Endothelial cell of umbilical vein (primary cell): ENCODE data around the gene TSPAN18. TPM values are rescaled to one million over a fixed set of nuclear protein-coding genes. Genes with fewer than 3 reads are reported as not detected.

Source experiments
- BruUV-seq: library from RNA; stranded (reverse); fragments of 400-500 nt; replicated peaks from 2 replicates; lab custom pipeline; 2021; lab: Mats Ljungman, UMichigan
- CTCF ChIA-PET: fragments of 300-600, 350-600 bp; sonication (Branson Sonifier 250); formaldehyde crosslinking; loops from one replicate; lab custom pipeline; 2021; ENCODE audit warnings: antibody characterized with exemption, inconsistent platforms; lab: Charles Lee
- POLR2A ChIA-PET: fragments of 300-600, 350-600 bp; sonication (Branson Sonifier 250); formaldehyde crosslinking; loops from one replicate; lab custom pipeline; 2021; ENCODE audit warnings: antibody characterized with exemption, inconsistent platforms; lab: Charles Lee
- DNase-seq: peaks from one replicate; pipeline ENCODE4 v3.0.0-alpha.2; 2011; ENCODE audit warnings: low read depth, low spot score
- FAIRE-seq: peaks from 2 replicates; lab custom pipeline; 2011; peaks lifted over from hg19 to GRCh38; lab: Jason Lieb, UNC
- H2AFZ ChIP-seq: 2 replicates; pipeline ENCODE4 v1.6.0; 2012; ENCODE audit warnings: low read depth, low read length, control low read depth, inconsistent platforms
- H3K27ac ChIP-seq: 2 replicates; pipeline ENCODE4 v1.5.1; 2011; ENCODE audit warnings: low read depth, mild to moderate bottlenecking, control low read depth, low read length, moderate library complexity; ENCODE audit not compliant: insufficient read depth
- H3K27me3 ChIP-seq, 2 experiments: 2 replicates each; pipeline versions ENCODE4 v1.6.0 to v1.6.1; 2011; ENCODE audit warnings: low read length in 2 of 2, mixed read lengths in 1 of 2; ENCODE audit not compliant: control insufficient read depth in 2 of 2, insufficient read depth in 2 of 2
- H3K36me3 ChIP-seq, 2 experiments: 2 replicates in 1 of 2; 3 replicates in 1 of 2; pipeline ENCODE4 v1.5.1; 2011; ENCODE audit warnings: low read length in 2 of 2, mild to moderate bottlenecking in 1 of 2, moderate library complexity in 1 of 2; ENCODE audit not compliant: control insufficient read depth in 2 of 2, insufficient read depth in 2 of 2; ENCODE audit errors: extremely low read depth in 1 of 2
- H3K4me1 ChIP-seq: 3 replicates; pipeline ENCODE4 v1.5.1; 2011; ENCODE audit warnings: mild to moderate bottlenecking, low read length; ENCODE audit not compliant: control insufficient read depth, insufficient read depth; ENCODE audit errors: extremely low read depth
- H3K4me2 ChIP-seq: 2 replicates; pipeline ENCODE4 v1.6.1; 2011; ENCODE audit warnings: low read length, control low read depth, mixed read lengths; ENCODE audit not compliant: insufficient read depth
- H3K4me3 ChIP-seq, 3 experiments: fragments of 200-600 bp in 1 of 3; sonication (generic), shearing (Covaris generic) in 1 of 3; replicated peaks in 1 of 3; 2 replicates each; pipeline ENCODE4 v1.5.1; 2011 to 2016; ENCODE audit warnings: control low read depth in 3 of 3, low read length in 3 of 3, mild to moderate bottlenecking in 2 of 3, inconsistent platforms in 1 of 3, low read depth in 1 of 3, moderate library complexity in 1 of 3; ENCODE audit not compliant: insufficient read depth in 1 of 3
- H3K79me2 ChIP-seq: 2 replicates; pipeline ENCODE4 v1.6.0; 2012; ENCODE audit warnings: low read length, inconsistent platforms; ENCODE audit not compliant: control insufficient read depth, insufficient read depth
- H3K9ac ChIP-seq: replicated peaks from 2 replicates; pipeline ENCODE3; 2011; ENCODE audit warnings: low read length, control low read depth; ENCODE audit not compliant: insufficient read depth; ENCODE audit errors: extremely low read depth
- H3K9me1 ChIP-seq: replicated peaks from 3 replicates; pipeline ENCODE4 v1.6.0; 2011; ENCODE audit warnings: mild to moderate bottlenecking, low read length; ENCODE audit not compliant: control insufficient read depth, insufficient read depth; ENCODE audit errors: extremely low read depth
- H3K9me3 ChIP-seq: replicated peaks from 2 replicates; pipeline ENCODE4 v1.5.1; 2012; ENCODE audit warnings: low read length, inconsistent platforms; ENCODE audit not compliant: control insufficient read depth, insufficient read depth
- H4K20me1 ChIP-seq: replicated peaks from 2 replicates; pipeline ENCODE3; 2011; ENCODE audit warnings: mild to moderate bottlenecking, low read length; ENCODE audit not compliant: control insufficient read depth, insufficient read depth; ENCODE audit errors: extremely low read depth
- EZH2 ChIP-seq: IDR thresholded peaks from 2 replicates; pipeline ENCODE4 v1.6.1; 2012; ENCODE audit warnings: borderline replicate concordance, low read depth, mild to moderate bottlenecking, moderate library complexity, low read length, inconsistent platforms; ENCODE audit not compliant: severe bottlenecking
- FOS ChIP-seq: IDR thresholded peaks from 2 replicates; pipeline ENCODE4 v1.6.1; 2011; ENCODE audit warnings: mild to moderate bottlenecking, low read length, moderate library complexity, borderline replicate concordance; ENCODE audit not compliant: insufficient read depth
- MYC ChIP-seq: IDR thresholded peaks from one replicate; pipeline ENCODE4 v1.6.1; 2011; ENCODE audit warnings: mild to moderate bottlenecking, low read depth, low read length
- POLR2AphosphoS5 ChIP-seq: IDR thresholded peaks from 2 replicates; pipeline ENCODE4 v1.6.1; 2012; ENCODE audit warnings: low read depth, mild to moderate bottlenecking, control low read depth, low read length, moderate library complexity; ENCODE audit not compliant: insufficient read depth
- dilution Hi-C: fragments of 300-500 bp; cut with MboI; formaldehyde crosslinking; loops from one replicate; pipeline ENCODE4 v1.15.0; 2019; ENCODE audit warnings: low sequenced_read_pairs; ENCODE audit not compliant: extremely low pct_ligation_motif_present
- intact Hi-C: fragments of 100-400 bp; cut with micrococcal nuclease; formaldehyde crosslinking; loops from one replicate; pipeline ENCODE4 v1.10.0; 2022
- polyA plus RNA-seq, 4 experiments: library from polyadenylated mRNA; depleted of rRNA in 3 of 4; stranded (reverse) in 3 of 4; unstranded in 1 of 4; fragments of >200 nt; gene quantifications; 2 replicates each; pipeline versions ENCODE4 v1.2.1 to v1.2.3, GENCODE V29; 2011 to 2012; ENCODE audit warnings: missing spikeins in 1 of 4
- total RNA-seq: library from RNA; stranded (reverse); gene quantifications from 2 replicates; pipeline ENCODE4 v1.2.3, GENCODE V29; 2021
- TF ChIP-seq, protein P1 (sequence below), 2 donors: IDR thresholded peaks; 1 replicate in 1 of 2; 2 replicates in 1 of 2; pipeline ENCODE4 v1.5.1; 2011; ENCODE audit warnings: low read length in 2 of 2, mild to moderate bottlenecking in 2 of 2, moderate library complexity in 2 of 2, control low read depth in 1 of 2, inconsistent platforms in 1 of 2, low read depth in 1 of 2; ENCODE audit not compliant: insufficient read depth in 1 of 2; ENCODE audit errors: extremely low read depth in 1 of 2

Gene TSPAN18
- total and polyA plus RNA-seq, 2 donors (not counting 3 experiments of a cell fraction or from before 2014, with no cell fraction given): 32.2 to 118 TPM

DNA sequence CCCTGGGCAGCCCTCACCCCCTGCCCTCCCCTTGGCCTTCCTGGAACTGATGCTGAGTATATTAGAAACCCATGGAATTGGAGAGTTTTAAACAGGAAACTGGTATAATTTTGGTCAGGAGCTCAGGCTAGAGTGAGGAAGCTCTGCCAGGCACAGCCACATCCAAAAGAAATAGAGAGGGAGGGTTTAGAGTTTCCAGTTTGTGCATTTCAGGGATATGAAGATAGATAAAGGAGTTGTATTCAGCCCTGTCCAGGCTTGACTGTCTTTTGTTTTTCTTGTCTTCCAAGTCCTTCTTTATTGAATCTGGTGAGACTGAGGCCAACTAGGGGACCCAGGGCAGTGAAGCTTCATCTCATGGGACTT is 71.8 kb downstream of the TSPAN18 start:
- no peak for DNase-seq
- no TSS peak for BruUV-seq
- Histone ChIP-seq H3K9me3 (no peaks in the 10 kb centered on the region), H3K36me3 (no peaks in the 10 kb centered on the region), H3K4me2 (no peak overlapping the region), H3K4me3 (no peak overlapping the region), H3K4me1 (no peaks in the 10 kb centered on the region), H3K9ac (no peak overlapping the region), H3K79me2 (no peaks in the 10 kb centered on the region), H2AFZ (no peak overlapping the region), H3K9me1 (no peaks in the 10 kb centered on the region), H3K27ac (no peak overlapping the region), H3K27me3 (peaks cover 3 to 9% of the 10 kb centered on the region in 2 experiments), H4K20me1 (no peaks in the 10 kb centered on the region)
- dilution Hi-C loops (no loop called here), intact Hi-C loops (loop anchor here (1.0 kb wide), 1 partner anchor 49 kb away; no protein-coding TSS in a partner anchor)
- ChIA-PET POLR2A (interaction anchor here (0.5 to 1.2 kb wide), 2 partner anchors 10 to 58 kb away, joined by 3 read pairs; no protein-coding TSS in a partner anchor), CTCF (interaction anchor here (1.2 to 1.3 kb wide), 2 partner anchors 12 to 17 kb away, joined by 3 to 5 read pairs; no protein-coding TSS in a partner anchor)
- TF ChIP-seq FOS: no peak
- no peak for TF ChIP-seq EZH2
- no peak for FAIRE-seq

DNA sequence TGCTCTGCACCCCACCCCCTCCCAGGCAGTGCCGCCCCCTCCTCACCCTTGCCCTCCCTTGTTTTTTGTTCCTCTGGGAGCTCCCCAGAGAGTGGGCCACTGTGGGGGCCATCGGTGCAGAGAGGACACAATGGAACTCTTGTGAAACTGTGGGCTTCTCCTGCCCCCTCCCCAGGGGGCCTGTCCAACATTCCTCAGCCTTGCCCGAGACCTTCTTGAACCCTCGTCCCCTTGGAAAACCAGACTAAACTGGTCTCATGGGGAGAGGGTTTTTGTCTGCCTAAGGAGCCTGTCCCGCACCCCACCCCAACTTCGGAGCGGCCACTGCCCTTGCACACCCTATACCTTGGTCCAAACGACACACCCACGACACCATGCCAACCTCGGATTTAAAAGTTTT is 72.2 kb downstream of the TSPAN18 start:
- CTCF ChIA-PET: interaction anchor here (1.2 to 1.3 kb wide), 2 partner anchors 11 to 17 kb away, joined by 3 to 5 read pairs; no protein-coding TSS in a partner anchor
- H4K20me1 ChIP-seq: no peaks in the 10 kb centered on the region
- no peaks in the 10 kb centered on the region for H3K9me3 ChIP-seq
- intact Hi-C loops: no loop called here
- no peak overlapping the region for H3K4me2 ChIP-seq
- H3K9me1 ChIP-seq: no peaks in the 10 kb centered on the region
- H3K36me3 ChIP-seq: no peaks in the 10 kb centered on the region
- dilution Hi-C loops: no loop called here
- no peak overlapping the region for H2AFZ ChIP-seq
- H3K4me1 ChIP-seq: no peaks in the 10 kb centered on the region
- H3K4me3 ChIP-seq: no peak overlapping the region
- TF ChIP-seq FOS (no peak), POLR2AphosphoS5 (no peak), MYC (no peak), EZH2 (no peak)
- TF ChIP-seq, protein P1, sequence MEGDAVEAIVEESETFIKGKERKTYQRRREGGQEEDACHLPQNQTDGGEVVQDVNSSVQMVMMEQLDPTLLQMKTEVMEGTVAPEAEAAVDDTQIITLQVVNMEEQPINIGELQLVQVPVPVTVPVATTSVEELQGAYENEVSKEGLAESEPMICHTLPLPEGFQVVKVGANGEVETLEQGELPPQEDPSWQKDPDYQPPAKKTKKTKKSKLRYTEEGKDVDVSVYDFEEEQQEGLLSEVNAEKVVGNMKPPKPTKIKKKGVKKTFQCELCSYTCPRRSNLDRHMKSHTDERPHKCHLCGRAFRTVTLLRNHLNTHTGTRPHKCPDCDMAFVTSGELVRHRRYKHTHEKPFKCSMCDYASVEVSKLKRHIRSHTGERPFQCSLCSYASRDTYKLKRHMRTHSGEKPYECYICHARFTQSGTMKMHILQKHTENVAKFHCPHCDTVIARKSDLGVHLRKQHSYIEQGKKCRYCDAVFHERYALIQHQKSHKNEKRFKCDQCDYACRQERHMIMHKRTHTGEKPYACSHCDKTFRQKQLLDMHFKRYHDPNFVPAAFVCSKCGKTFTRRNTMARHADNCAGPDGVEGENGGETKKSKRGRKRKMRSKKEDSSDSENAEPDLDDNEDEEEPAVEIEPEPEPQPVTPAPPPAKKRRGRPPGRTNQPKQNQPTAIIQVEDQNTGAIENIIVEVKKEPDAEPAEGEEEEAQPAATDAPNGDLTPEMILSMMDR (IDR thresholded peaks at IDR 0.05; ENCODE audit: extremely low read depth in 1 of 2, insufficient read depth in 1 of 2, low read depth in 1 of 2, low read length in 2 of 2): no peak
- no peak overlapping the region for H3K27ac ChIP-seq
- DNase-seq (no peak), FAIRE-seq (no peak)
- no peak overlapping the region for H3K9ac ChIP-seq
- no TSS peak for BruUV-seq
- H3K27me3 ChIP-seq: peaks cover 6 to 9% of the 10 kb centered on the region in 2 experiments
- H3K79me2 ChIP-seq: no peaks in the 10 kb centered on the region
- POLR2A ChIA-PET: no interaction called here
